ENCODE data around the gene GRAMD1A.

DNA sequence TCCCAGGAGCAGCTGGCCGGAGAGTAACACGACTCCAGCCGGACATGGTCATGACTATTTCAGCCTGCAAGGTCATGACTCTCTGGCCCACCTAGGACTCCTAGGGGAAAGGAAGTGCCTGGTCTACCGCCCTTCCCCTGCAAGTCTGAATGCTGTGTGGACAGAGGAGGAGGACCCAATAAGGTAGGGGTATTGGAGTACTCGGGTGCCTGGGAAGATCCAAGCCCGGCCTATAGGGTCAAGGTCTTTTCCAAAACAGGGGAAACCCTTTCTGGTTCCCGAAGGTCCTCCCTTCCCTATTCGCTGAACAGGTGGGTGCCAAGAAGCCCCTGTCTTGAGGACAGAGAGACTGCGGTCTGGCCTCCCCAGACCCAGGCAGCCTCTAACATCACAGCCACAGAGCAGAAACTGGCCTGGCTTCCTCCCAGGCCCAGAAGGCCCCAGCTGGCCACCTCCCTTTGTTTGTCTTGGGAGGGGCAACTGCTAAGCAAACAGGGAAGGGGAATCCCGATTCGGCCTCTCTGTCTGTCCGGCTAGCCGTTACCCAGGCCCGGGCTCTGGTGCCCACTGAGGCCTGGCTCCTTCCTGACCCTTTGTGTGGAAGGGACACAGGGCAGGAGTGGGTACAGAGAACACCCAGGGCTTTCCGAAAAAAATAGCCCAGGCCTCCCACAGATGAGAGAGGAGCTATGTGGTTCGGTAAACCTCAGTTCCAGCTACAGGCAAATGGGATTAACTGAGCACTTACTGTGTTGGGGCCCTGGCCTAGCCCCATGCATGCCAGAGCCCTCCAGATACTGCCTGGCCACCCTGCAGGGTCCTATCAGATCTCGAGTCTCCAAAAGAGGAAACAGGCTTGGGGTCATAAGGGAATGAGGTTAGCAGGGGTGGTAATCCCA lies 5.2 kb upstream of the GRAMD1A start:
- TF ChIP-seq, protein P1, sequence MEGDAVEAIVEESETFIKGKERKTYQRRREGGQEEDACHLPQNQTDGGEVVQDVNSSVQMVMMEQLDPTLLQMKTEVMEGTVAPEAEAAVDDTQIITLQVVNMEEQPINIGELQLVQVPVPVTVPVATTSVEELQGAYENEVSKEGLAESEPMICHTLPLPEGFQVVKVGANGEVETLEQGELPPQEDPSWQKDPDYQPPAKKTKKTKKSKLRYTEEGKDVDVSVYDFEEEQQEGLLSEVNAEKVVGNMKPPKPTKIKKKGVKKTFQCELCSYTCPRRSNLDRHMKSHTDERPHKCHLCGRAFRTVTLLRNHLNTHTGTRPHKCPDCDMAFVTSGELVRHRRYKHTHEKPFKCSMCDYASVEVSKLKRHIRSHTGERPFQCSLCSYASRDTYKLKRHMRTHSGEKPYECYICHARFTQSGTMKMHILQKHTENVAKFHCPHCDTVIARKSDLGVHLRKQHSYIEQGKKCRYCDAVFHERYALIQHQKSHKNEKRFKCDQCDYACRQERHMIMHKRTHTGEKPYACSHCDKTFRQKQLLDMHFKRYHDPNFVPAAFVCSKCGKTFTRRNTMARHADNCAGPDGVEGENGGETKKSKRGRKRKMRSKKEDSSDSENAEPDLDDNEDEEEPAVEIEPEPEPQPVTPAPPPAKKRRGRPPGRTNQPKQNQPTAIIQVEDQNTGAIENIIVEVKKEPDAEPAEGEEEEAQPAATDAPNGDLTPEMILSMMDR (IDR thresholded peaks at IDR 0.05): no peak
- peak in 1 of 3 donors; percentile 36 for TF ChIP-seq POLR2AphosphoS5 (IDR thresholded peaks at IDR 0.05)
- no peak for TF ChIP-seq POLR2A (IDR thresholded peaks at IDR 0.05)
- TF ChIP-seq EP300 (IDR thresholded peaks at IDR 0.05; ENCODE audit: low read depth): no peak

Data from transverse colon (tissue), 4 donors.